Embryonic facial prominence (tissue), 1 donor: ENCODE results near the gene ACOT4.
"Not testable (repeated sequence)": the region's sequence is repeated elsewhere in the genome, so short reads cannot be mapped to it uniquely, and the experiment has no call there.

Experiments used
- DNase-seq: peaks from one replicate; pipeline ENCODE4 v3.0.0-alpha.2; 2016; ENCODE audit errors: extremely low spot score

Gene ACOT4

GRCh38 chr14:73576391-73576790 is 15.3 kb upstream of the ACOT4 start:
- no peak for DNase-seq

DNA sequence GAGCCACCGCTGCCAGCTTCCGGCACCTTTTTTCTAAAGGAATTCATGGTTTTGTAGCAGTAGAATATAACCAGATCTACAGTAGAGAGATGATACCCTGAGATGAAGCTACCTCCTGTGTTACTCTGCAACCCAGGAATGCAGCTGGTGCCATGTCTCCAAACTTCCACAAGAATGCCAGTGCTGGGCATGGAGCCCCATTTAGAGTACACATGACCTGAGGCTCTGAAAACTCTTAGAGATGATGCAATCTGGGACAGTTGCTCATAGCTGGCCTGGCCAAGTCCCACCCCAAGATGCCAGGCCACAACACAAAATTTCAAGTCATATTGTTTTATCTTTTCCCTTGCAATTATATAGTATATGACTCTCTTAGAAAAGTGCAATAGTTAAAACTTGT is 14.5 kb upstream of the ACOT4 start:
- not testable (repeated sequence) for DNase-seq

- DNase-seq: not testable (repeated sequence)
Observed at GRCh38 chr14:73582102-73582979, 9.3 kb upstream of the ACOT4 start.

GRCh38 chr14:73588695-73589094 is 3.0 kb upstream of the ACOT4 start:
- DNase-seq: no peak

GRCh38 chr14:73589116-73589515 is 2.6 kb upstream of the ACOT4 start:
- DNase-seq: no peak

GRCh38 chr14:73590673-73591004 is 1.0 kb upstream of the ACOT4 start:
- not testable (repeated sequence) for DNase-seq

DNA sequence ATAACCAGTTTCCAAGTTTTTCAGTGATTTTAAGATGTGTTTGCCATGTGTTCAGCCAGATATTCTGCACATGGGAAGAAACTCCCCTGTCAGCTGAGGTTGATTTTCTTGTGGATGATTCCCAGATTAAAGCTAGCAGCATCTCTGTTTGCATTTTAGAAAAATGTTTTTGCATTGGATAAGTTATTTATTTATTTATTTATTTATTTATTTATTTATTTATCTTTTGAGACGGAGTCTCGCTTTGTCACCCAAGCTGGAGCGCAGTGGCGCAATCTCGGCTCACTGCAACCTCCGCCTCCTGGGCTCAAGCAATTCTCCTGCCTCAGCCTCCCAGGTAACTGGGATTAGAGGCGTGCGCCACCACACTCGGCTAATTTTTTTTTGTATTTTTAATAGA is 2.8 kb downstream of the ACOT4 start:
- DNase-seq: no peak

DNA sequence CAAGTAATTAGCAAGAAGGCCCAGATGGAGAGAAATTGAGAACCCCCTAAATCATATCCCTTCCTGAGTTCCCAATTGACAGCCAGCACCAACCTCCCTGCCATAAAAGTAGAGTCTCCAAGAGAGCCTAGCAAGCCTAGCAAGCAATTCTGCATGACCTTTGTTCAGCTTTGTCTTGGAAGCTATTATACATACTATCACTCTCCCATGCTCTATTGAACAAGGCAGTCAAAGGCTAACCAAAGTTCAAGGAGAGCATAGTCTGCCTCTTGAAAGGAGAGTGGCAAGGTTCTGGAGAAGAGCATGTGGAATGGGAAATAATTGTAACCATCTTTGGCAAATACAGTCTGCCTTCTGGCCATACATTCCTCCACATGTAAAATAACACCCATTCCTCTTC is 7.8 kb downstream of the ACOT4 start:
- DNase-seq: no peak

GRCh38 chr14:73602994-73603393 is 11.3 kb downstream of the ACOT4 start:
- no peak for DNase-seq

- DNase-seq: no peak
Observed at GRCh38 chr14:73606271-73606670, 14.6 kb downstream of the ACOT4 start.

DNA sequence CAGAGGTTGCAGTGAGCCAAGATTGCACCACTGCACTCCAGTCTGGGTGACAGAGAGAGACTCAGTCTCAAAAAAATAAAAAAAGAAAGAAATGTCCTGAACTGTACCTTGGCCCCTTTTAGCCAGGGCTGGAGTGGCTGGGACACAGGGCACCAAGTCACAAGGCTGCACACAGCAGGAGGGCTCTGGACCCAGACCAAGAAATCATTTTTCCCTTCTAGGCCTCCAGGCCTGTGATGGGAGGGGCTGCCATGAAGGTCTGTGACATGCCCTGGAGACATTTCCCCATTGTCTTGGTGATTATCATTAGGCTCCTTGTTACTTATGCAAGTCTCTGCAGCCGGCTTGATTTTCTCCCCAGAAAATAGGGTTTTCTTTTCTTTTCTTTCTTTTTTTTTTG is 15.6 kb downstream of the ACOT4 start:
- DNase-seq: no peak

- no peak for DNase-seq
Observed at GRCh38 chr14:73610687-73611086, 19.0 kb downstream of the ACOT4 start.

DNA sequence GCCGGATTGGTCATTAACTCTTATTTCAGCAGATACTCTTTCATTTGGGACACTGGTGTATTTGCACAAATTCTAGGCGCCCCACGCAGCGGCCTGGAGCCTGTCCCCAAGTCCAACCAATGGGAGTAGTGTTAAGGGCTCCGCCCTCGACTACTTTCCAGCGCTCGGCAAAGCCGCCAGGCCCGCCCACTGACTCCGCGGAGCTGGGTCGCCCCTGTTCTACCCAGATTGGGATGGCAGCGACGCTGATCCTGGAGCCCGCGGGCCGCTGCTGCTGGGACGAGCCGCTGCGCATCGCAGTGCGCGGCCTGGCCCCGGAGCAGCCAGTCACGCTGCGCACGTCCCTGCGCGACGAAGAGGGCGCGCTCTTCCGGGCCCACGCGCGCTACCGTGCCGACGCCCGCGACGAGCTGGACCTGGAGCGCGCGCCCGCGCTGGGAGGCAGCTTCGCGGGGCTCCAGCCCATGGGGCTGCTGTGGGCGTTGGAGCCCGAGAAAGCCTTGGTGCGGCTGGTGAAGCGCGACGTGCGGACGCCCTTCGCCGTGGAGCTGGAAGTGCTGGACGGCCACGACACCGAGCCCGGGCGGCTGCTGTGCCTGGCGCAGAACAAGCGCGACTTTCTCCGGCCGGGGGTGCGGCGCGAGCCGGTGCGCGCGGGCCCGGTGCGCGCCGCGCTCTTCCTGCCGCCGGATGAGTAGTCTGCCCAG is 20.8 kb downstream of the ACOT4 start, which contains the start of gene ACOT6:
Gene ACOT6 (plus strand): TSS at position 179 of the 707 bp plus-strand sequence. CDS start 55 bp downstream, at position 234.
- DNase-seq: no peak

- no peak for DNase-seq
Observed at GRCh38 chr14:73613046-73613383, 21.3 kb downstream of the ACOT4 start.

DNA sequence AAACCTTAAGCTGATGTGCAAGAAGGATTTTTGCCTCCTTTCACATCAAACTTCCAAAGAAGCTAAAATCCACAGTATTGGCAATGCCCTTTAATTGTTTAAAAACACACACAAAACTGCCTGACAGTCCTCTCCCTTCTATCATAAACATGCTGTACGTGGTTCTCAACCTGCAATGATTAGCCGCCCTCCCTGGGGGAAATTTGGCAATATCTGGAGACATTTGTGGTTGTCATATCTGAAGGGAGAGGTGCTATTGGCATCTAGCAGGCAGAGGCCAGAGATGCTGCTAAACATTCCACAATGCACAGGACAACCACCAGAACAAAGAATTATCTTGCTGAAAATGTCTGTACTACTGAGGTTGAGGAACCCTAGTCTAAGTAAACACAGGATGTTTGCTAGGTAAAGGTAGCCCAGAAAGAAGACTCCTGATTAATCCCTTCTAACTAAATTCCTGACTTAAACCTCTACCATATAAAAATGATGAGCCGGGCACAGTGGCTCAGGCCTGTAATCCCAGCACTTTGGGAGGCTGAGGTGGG is 21.8 kb downstream of the ACOT4 start:
- DNase-seq: no peak

DNA sequence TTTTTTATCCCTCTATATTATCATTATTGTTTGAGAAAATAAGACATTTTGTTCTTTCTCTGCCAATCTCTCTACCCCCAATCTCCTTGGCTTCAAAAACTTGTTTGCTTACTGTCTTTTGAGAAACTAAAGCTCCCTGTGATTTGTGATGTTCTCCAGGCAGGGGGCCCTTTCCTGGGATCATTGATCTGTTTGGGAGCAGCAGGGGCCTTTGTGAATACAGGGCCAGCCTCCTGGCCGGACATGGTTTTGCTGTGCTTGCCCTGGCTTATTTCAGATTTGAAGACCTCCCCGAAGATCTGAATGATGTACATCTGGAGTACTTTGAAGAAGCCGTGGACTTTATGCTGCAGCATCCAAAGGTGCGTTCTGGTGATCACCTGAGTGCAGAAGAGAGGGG is 25.2 kb downstream of the ACOT4 start:
- DNase-seq: no peak

- no peak for DNase-seq
Observed at GRCh38 chr14:73619524-73619923, 27.9 kb downstream of the ACOT4 start.

GRCh38 chr14:73620268-73620667 is 28.6 kb downstream of the ACOT4 start:
- DNase-seq: no peak

GRCh38 chr14:73623504-73624054 is 31.9 kb downstream of the ACOT4 start:
- no peak for DNase-seq

DNA sequence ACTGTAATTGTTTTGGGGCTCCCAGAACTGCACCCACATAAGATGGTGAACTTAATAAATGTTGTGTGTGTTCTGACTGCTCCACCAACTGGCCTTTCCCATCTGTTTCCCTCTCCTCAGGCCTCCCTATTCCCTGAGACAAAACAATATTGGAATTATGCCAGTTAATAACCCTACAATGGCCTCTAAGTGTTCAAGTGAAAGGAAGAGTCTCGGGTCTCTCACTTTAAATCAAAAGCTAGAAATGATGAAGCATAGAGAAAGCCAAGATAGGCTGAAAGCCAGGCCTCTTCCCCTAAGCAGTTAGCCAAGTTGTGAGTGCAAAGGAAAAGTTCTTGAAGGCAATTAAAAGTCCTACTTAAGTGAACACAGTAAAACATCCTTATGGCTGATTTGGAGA is 34.0 kb downstream of the ACOT4 start:
- no peak for DNase-seq

DNA sequence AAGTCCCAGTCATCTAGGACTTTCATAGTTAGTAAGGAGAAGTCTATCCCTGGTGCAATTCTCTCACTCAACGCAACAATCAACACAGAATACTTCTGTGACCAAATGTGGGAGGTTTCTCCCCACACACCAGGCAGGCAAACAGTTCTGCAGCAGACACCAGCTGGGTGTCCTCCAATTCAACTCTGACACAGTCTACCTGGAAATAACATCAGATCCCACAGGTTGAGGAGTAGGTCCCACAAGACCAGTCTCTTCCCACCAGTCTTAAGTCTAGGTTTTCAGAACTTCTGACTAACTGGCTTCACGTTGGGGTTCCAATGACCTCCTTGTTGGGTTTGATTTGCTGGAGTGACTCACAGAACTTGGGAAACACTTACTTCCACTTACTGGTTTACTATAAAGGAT is 35.5 kb downstream of the ACOT4 start:
- DNase-seq: no peak

DNA sequence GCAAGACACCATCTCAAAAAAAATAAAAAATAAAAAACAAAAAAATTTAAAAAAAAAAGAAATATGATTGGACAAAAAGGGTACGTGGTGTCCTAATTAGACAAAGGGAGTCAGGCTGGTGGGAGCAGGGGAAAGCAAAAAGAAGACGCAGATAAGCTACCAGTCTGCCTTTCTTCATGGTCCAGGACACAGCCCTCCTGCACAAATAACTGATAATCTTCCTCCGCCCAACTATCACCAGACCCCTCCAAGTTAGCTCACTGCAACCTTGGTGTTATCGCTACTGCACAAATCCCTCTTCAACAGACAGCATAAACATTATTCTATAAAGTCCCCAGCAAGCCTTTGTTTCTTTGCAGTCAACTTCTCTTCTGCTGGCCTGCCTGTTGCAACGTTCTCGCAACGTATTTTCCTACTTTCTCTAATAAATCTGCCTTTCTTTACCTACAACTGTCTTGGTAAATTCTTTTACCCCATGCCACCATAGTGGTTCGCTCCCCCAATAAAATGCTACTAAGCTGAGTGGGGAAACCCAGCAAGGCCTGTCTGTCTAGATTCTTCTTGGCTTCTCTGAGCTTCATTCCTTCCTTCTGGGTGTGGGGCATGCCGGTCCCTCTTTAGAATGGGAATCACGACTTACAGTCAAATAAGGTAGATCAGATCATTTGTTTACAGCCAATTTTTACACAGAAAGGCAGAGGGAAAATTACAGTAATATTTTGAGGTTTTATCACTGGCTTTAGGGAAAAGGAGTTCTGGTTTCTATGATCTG is 38.5 kb downstream of the ACOT4 start:
- DNase-seq: no peak
